Medulla oblongata (tissue), 1 donor: Measurements from ENCODE around the gene MARK3.
A peak's percentile ranks its signal among the peaks of the same experiment; 100 is the strongest.

Experiments
- DNase-seq: peaks from one replicate; pipeline ENCODE4 v3.0.0-alpha.2; 2015; ENCODE audit errors: extremely low spot score

MARK3 gene

GRCh38 chr14:103512701-103513611, 127.7 kb downstream of the MARK3 start:
- peak; percentile 49 for DNase-seq

- DNase-seq: no peak
Observed at GRCh38 chr14:103514596-103515421, 129.6 kb downstream of the MARK3 start.

GRCh38 chr14:103516426-103517173, 131.4 kb downstream of the MARK3 start:
- DNase-seq: peak; percentile 44

- no peak for DNase-seq
Observed at GRCh38 chr14:103517174-103517566, 132.0 kb downstream of the MARK3 start.

GRCh38 chr14:103517721-103518421, 132.7 kb downstream of the MARK3 start:
- DNase-seq: peak; percentile 46

GRCh38 chr14:103518422-103519042, 133.3 kb downstream of the MARK3 start:
- DNase-seq: peak; percentile 77

- no peak for DNase-seq
Observed at GRCh38 chr14:103519043-103519836, 134.0 kb downstream of the MARK3 start.

GRCh38 chr14:103519837-103520212, 134.6 kb downstream of the MARK3 start:
- DNase-seq: no peak

- no peak for DNase-seq
Observed at GRCh38 chr14:103520269-103520656, 135.0 kb downstream of the MARK3 start.

GRCh38 chr14:103520657-103521437, 135.6 kb downstream of the MARK3 start:
- peak; percentile 83 for DNase-seq

GRCh38 chr14:103521438-103521950, 136.3 kb downstream of the MARK3 start:
- peak; percentile 63 for DNase-seq

GRCh38 chr14:103521951-103522563, 136.8 kb downstream of the MARK3 start:
- DNase-seq: no peak

GRCh38 chr14:103522649-103523574, 137.7 kb downstream of the MARK3 start, which contains the start of gene CKB:
Gene CKB (minus strand): TSS chr14:103522830. CDS start chr14:103522493, 337 bp downstream.
- DNase-seq: peak; percentile 84

- no peak for DNase-seq
Observed at GRCh38 chr14:103523575-103523954, 138.3 kb downstream of the MARK3 start.

- no peak for DNase-seq
Observed at GRCh38 chr14:103524002-103524935, 139.1 kb downstream of the MARK3 start.
